SK-N-SH treated with all-trans-retinoic acid at 6 μM for 48 hours (cell line): Measurements from ENCODE around the gene PID1.

Experiments used
- ARNTL ChIP-seq: fragments of 450-650 bp; formaldehyde crosslinking; IDR thresholded peaks from 2 replicates; pipeline ENCODE4 v1.5.0; 2020; ENCODE audit warnings: low read depth, mild to moderate bottlenecking, moderate library complexity, borderline replicate concordance
- ESRRG ChIP-seq: fragments of 250-450 bp; sonication (Bioruptor Pico); IDR thresholded peaks from 2 replicates; pipeline ENCODE4 v1.6.1; 2021; ENCODE audit warnings: mild to moderate bottlenecking
- GLIS3 ChIP-seq: fragments of 250-450 bp; sonication (Bioruptor Pico); IDR thresholded peaks from 2 replicates; pipeline ENCODE4 v1.5.0; 2020; ENCODE audit warnings: mild to moderate bottlenecking, moderate library complexity
- PATZ1 ChIP-seq: fragments of 250-450 bp; sonication (Bioruptor Pico); IDR thresholded peaks from 2 replicates; pipeline ENCODE4 v1.8.0; 2020; ENCODE audit warnings: mild to moderate bottlenecking, moderate library complexity, borderline replicate concordance
- PPARA ChIP-seq: fragments of 250-450 bp; sonication (Bioruptor Pico); IDR thresholded peaks from 2 replicates; pipeline ENCODE4 v1.5.0; 2020; ENCODE audit warnings: mild to moderate bottlenecking, borderline replicate concordance

- TF ChIP-seq ESRRG (no peak), ARNTL (no peak), GLIS3 (no peak), PATZ1 (CRISPR knock-in tag) (no peak), PPARA (CRISPR knock-in tag) (no peak)
These were observed 95.6 kb downstream of the PID1 start for GRCh38 chr2:229175497-229175863.
